Daoy (cell line): ENCODE data around the gene PAK1. TPM values are rescaled to one million over a fixed set of nuclear protein-coding genes. Genes with fewer than 3 reads are reported as not detected.

Source experiments
- DNase-seq: peaks from one replicate; pipeline ENCODE4 v3.0.0-alpha.2; 2015; ENCODE audit warnings: low read depth
- total RNA-seq: library from RNA; depleted of rRNA; stranded (reverse); fragments of >200 nt; shearing (Covaris generic); gene quantifications from 2 replicates; pipeline ENCODE4 v1.2.3, GENCODE V29; 2014

Gene PAK1
- total RNA-seq, 1 experiment from 2014 or later, result 21.9 TPM

DNA sequence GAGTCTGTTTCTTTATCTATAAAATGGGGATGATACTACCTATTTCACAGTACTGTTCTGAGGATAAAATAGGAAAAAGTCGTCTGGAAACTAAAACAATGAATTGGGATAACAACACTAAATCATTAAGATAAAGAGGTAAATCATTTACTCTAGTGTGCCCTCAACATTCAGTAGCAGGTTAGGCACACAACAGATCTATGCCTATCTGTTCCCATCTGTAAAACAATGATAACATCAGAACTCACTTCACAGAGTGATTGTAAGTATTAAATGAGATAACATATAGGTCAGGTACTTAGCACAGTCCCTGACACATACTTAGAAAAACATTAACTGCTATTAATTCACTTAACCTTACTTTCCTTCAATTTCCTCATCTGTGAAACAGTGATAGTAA, 36.9 kb downstream of the PAK1 start:
- no peak for DNase-seq

DNA sequence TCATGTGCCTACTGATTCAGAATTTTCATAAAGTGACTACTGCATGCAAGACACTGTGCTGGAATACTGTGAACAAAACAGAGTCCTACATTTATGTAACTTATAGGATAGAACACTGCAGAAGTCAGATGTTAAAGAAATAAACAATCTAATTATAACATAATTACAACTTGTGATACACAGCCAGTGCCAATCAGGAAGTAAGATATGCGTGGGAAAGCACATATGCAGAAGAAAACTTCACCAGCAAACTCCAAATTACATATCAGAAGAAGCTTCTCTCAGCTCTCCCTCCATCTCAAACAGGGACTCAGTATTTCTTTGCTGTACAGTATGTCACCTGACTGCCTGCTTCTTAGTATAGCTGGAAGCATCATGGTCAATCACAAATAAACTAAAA, 37.4 kb downstream of the PAK1 start:
- DNase-seq, result no peak

DNA sequence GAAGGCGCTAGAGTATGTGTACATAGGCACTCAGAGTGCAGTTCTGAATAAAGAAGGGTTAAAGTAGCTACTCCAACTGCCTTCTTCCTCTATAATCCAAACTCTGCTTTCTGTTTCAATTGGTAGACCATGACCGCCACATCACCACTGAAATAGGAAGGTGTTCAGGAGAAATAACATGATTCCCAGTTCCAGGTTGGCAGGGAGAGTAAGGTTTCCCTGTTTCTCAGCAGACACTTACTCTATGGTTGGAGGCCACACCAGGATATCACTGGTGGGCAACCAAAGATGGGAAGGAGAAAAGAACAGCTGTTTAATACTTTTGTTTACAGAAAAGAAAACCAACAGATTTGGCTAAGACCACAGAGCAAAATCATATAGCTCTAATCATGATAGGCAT, 37.9 kb downstream of the PAK1 start:
- no peak for DNase-seq

GRCh38 chr11:77431813-77432212, 42.1 kb downstream of the PAK1 start:
- DNase-seq, result no peak

DNA sequence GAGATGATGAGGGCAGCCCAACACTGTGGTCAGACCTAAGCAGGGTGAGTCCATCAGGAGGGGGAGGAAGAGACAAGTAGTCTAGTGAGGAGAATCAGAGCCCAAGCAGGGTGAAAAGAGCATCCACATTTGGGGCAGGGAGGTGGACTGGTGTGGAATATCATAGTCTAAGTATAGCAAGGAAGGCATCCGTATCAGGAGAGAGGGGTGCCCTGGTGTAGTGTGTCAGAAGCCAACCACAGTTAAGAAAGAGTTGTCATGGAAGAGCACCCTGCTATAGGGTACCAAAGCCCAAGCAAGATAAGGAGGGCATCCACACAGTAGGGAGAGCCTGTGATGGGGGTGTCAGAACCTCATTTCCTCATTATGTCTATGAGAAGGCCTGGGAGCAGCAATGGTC, 45.3 kb downstream of the PAK1 start:
- DNase-seq, result no peak

DNA sequence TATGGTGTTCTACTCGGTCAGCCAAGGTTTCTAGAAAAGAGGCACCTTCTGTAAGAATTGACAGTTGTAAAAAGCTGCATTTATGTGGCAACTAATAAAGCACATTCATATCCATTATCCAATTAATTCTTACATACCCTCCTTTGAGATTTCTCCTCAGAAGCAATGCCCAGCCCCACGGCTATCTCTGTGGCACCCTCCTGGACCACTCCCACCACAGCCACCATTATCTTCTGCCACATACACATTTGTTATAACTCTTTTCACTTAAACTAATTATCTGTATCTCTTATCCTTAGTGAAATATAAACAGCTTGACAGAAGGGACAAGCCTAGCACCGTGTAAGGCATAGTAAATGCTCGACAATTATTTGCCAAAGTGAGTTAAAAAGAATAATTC, 48.5 kb downstream of the PAK1 start:
- DNase-seq, result no peak

DNA sequence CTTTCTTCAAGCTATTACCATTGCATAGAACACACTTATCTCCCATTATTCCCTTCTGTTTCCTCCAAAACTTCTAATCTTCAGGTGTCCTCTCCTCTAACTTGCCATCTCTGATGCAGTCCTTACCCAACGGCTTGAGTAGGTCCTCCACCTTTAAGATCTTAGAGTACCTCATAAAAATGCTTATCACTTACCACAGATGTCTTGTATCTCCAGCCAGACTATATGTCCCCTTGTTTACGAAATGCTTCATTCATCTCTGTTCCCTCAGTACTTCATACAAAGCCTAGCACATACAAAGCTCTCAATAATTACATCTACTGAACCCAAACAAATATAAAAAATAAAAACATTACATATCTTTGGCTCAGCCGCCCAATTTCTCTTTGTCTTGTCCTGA, 49.2 kb downstream of the PAK1 start:
- DNase-seq, result no peak

DNA sequence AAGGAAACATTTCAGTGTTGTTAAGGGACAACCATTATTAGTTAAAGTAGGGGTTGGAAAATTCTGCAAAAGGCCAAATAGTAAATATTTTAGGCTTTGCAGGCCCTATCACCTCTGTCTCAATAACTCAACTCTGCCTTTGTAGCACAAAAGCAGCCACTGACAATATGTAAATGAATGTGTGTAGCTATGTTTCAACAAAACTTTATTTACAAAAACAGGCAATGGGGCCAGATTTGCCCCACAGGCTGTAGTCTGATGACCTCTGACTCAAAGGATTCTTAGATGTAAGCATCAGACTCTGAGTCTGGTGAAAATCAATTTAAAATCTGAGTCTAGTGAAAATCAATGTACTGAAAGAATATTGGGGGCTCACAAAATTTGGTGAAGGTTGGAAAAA, 50.3 kb downstream of the PAK1 start:
- no peak for DNase-seq

- no peak for DNase-seq
Observed at GRCh38 chr11:77422687-77423086, 51.2 kb downstream of the PAK1 start.

- DNase-seq, result no peak
Observed at GRCh38 chr11:77421041-77421723, 52.7 kb downstream of the PAK1 start.

GRCh38 chr11:77418971-77419597, 54.8 kb downstream of the PAK1 start:
- DNase-seq, result no peak

GRCh38 chr11:77418155-77418970, 55.5 kb downstream of the PAK1 start:
- DNase-seq, result no peak

DNA sequence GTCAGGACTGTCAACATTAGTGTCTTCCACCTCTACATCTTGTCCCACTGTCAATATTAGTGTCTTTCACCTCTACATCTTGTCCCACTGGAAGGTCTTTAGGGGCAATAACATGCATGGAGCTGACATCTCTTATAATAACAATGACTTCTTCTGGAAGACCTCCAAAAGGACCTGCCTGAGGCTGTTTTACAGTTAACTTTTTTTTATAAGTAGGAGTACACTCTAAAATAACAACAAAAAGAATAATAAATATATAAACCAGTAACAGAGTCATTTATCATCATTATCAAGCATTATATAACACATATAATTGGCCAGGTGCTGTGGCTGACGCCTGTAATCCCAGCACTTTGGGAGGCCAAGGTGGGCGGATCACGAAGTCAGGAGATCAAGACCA, 57.5 kb downstream of the PAK1 start:
- no peak for DNase-seq

DNA sequence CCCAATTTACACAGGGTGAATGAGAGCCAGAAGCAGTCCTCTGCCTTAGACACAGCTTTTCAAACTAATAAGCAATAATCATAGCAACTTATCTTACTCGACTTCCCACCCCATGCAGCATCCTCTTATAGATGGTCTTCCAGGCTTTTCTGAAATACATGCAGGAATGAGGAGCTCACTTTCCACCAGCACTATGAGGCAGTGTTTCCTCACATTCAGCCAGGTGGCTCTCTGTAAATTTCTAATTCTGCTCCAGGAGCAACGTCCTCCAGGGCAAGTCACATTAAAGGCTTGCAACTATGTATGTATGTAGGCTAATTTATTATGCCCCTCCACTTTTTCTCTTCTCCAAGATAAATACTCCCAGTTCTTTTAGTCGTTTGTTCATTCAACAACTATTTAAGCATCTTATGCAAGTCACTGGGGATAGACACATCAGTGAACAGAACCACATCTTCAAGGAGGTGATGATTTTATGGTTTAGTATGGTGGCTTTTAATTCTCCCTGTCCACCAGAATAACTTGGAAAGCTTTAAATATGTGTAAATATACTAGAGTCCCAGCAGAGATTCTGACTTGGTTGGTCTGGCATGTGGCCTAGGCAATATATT, 59.9 kb downstream of the PAK1 start:
- no peak for DNase-seq

DNA sequence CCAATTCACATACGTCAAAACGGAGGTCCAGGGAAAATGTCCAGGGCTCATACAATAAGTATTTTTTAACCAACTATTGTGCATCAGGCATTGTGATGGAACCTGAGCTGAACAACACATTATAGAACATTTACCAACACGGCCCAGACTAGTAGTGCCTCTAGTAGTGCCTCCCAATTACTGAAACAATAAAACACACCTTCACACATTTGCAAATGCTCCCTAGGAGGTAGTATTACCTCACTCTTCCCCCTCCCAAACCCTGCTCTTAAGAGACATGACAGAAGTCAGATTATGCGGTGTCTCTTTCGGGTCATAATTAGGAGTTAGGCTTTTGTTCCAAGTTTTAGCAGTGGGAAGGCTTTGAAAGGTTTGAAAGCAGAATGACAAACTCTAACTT, 61.1 kb downstream of the PAK1 start:
- DNase-seq, result no peak

GRCh38 chr11:77411717-77412441, 62.0 kb downstream of the PAK1 start:
- DNase-seq, result peak; percentile 91

DNA sequence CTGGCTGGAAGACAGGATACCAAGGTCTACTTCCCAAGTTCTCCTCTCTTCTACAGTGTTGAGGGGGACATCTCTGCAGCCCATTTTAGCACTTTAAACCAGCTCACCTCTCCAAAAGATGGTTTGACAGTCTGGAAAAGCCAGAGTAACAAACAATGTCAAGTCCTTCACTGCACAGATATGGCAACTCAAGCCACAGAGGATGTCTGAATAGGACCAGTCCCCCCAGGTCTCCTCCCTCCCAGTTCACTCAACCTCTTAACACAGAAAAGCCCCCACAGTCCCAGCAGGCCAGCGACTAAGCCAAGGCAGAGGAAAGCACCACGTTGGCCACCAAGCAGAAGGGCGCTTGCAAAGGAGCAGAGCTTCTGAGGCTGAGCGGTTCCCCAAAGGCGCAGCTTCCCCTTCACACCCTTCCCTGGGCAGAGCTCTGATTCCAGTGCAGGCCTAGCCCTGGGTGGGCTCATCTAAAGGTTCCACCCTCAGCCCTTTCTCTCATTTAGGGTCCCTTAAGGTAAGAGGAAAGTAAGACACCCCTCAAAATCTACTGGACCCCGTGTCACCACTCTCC, 62.7 kb downstream of the PAK1 start:
- DNase-seq, result peak; percentile 19

DNA sequence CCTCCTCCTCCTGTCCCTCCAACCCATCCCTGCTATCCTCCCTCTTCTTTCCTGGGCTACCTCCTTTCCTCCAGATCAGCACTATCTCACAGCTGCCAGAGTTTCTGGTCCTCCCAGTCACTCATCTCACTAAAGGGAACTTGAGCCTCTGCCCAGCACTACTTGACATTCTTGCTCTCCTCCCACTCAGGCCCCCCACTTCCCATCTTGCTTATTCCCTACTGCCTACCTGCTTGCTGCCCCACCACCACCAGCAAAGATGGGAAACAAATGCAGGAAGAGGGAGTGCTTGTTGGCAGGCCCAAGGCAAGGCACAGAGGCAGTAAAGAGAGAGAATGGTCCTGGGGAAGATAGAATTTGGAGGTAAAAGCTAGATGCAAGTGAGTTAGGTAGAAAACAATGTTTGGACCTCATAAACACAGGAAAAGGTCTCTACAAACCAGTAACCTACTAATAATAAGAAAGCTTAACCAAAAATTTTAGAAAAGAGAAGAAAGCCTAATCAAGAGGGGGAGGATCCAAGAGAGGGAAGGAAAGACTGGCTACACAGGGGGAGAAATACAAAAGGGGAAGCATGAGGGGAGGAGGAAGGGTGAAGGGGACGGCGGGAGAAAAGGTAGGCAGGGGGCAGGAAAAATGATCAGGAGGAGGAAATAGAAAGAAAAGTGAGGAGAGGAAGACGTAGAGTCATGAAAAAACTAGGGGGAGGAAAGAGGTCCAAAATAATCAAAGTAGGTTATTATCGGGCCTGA, 63.6 kb downstream of the PAK1 start:
- no peak for DNase-seq

DNA sequence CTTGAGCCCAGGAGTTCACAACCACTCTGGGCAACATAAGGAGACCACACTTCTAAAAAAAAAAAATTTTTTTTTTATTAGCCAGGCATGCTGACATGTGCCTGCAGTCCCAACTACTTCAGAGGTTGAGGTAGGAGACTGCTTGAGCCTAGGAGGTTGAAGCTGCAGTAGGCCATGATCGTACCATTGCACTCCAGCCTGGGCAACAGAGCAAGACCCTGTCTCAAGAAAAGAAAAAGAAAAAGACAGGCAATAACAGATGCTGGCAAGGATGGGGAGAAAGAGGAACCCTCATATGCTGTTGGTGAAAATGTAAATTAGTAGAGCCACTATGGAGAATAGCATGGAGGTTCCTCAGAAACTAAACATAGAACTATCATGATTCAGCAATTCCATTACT, 64.8 kb downstream of the PAK1 start:
- DNase-seq, result no peak

DNA sequence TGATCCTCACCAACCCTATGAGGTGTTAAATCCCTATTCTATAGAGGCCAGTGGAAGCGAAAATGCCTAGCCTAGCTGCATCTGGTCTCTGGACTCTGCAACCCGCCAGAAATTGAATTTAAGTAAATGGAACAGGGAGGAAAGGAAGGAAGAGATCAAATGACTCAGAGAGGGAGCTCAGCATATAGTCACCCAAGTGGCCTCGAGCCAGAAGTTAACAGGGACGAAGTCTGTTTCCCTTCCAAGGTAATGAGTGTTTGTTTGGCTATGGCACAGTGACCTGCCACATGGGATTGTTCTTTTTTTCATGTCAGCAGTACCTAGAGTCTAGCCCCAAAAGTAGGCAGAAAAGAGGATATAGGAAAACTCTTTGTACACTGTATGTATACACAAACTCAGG, 66.3 kb downstream of the PAK1 start:
- DNase-seq, result peak; percentile 89

DNA sequence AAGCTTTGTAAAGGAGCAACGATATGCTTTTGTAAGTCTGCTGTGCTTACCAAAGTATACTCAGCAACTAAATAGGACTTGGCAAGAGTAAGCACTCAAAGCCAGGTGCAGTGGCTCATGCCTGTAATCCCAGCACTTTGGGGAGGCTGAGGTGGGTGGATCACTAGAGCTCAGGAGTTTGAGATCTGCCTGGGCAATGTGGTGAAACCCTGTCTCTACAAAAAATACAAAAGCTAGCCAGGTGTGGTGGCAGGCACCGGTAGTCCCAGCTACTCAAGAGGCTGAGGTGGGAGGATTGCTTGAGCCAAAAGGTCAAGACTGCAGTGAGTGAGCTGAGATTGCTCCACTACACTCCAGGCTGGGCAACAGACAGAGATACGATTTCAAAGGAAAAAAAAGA, 67.5 kb downstream of the PAK1 start:
- DNase-seq, result no peak
